Peyer's patch (tissue), 4 donors: Measurements from ENCODE around the gene ARHGAP5.

Experiments used
- POLR2A ChIP-seq, 2 donors: fragments of 450-650 bp; IDR thresholded peaks; one replicate each; pipeline ENCODE4 v1.5.1; 2017; ENCODE audit warnings: antibody characterized with exemption in 2 of 2, mild to moderate bottlenecking in 2 of 2, moderate library complexity in 2 of 2
- TF ChIP-seq, protein P1 (sequence below), 6 experiments: fragments of 450-650 bp in 4 of 6; fragments of 200-600 bp in 2 of 6; sonication (generic) in 1 of 6; IDR thresholded peaks; one replicate each; pipeline ENCODE4 v1.5.1; 2017 to 2019; ENCODE audit warnings: antibody characterized with exemption in 6 of 6, mild to moderate bottlenecking in 3 of 6, moderate library complexity in 1 of 6

DNA sequence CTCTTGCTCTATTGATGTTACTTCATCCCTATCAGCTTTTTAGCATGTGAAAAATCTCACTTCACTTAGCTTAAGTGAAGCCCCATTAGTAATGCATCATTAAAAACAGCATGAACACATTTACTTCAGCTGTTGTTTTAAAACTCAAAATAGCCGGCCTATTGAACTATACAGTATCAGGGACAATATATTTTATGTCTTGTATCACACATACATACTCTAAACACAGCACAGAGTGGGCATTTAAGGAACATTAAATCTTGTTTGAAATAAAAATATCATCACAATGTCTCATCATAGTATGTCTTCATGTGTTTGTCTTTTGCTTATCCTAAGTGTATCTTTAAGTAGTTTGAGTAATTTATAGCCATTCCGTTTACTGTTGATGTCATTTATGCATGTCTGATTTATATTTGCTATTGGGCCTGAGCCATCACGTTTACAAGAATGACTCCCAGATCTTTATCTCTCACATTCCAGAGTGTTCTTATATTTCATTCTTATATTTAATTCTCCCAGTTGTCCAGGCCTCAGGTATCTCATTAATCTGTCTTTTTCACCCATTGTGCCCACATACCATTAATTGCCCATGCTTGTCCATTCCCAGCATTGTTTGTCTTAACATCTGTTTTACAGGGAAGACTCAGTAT is 57.5 kb downstream of the ARHGAP5 start:
- TF ChIP-seq, protein P1, sequence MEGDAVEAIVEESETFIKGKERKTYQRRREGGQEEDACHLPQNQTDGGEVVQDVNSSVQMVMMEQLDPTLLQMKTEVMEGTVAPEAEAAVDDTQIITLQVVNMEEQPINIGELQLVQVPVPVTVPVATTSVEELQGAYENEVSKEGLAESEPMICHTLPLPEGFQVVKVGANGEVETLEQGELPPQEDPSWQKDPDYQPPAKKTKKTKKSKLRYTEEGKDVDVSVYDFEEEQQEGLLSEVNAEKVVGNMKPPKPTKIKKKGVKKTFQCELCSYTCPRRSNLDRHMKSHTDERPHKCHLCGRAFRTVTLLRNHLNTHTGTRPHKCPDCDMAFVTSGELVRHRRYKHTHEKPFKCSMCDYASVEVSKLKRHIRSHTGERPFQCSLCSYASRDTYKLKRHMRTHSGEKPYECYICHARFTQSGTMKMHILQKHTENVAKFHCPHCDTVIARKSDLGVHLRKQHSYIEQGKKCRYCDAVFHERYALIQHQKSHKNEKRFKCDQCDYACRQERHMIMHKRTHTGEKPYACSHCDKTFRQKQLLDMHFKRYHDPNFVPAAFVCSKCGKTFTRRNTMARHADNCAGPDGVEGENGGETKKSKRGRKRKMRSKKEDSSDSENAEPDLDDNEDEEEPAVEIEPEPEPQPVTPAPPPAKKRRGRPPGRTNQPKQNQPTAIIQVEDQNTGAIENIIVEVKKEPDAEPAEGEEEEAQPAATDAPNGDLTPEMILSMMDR (IDR thresholded peaks at IDR 0.05) = no peak
- TF ChIP-seq POLR2A (IDR thresholded peaks at IDR 0.05) = no peak
